GM12878 (cell line): ENCODE results near the gene GPN2. TPM values are rescaled to one million over a fixed set of nuclear protein-coding genes. Genes with fewer than 3 reads are reported as not detected.

Source experiments
- BCL3 ChIP-seq: IDR thresholded peaks from 2 replicates; pipeline ENCODE4 v1.6.1; 2011; ENCODE audit warnings: borderline replicate concordance, low read depth, mild to moderate bottlenecking, moderate library complexity, low read length; ENCODE audit not compliant: insufficient read depth, poor library complexity, severe bottlenecking
- CREB1 ChIP-seq: IDR thresholded peaks from 2 replicates; pipeline ENCODE4 v1.6.1; 2012; ENCODE audit warnings: low read depth, mild to moderate bottlenecking, inconsistent platforms
- E2F4 ChIP-seq: IDR thresholded peaks from 2 replicates; pipeline ENCODE4 v1.6.1; 2012; ENCODE audit warnings: low read depth, low read length, improper control_type of control experiment
- EP300 ChIP-seq, 2 experiments: fragments of 150-350 bp in 1 of 2; IDR thresholded peaks; 2 replicates each; pipeline ENCODE4 v1.6.1; 2011 to 2012; ENCODE audit warnings: low read depth in 2 of 2, low read length in 2 of 2, borderline replicate concordance in 1 of 2, improper control_type of control experiment in 1 of 2, inconsistent platforms in 1 of 2; ENCODE audit not compliant: control insufficient read depth in 1 of 2
- EZH2 ChIP-seq: IDR thresholded peaks from 2 replicates; pipeline ENCODE4 v1.6.1; 2012; ENCODE audit warnings: low read depth, mild to moderate bottlenecking, control low read depth, inconsistent platforms, low read length, borderline replicate concordance; ENCODE audit not compliant: control insufficient read depth
- FOXK2 ChIP-seq: fragments of 450-650 bp; IDR thresholded peaks from 2 replicates; pipeline ENCODE4 v1.6.1; 2017; ENCODE audit warnings: mild to moderate bottlenecking, moderate library complexity
- FOXM1 ChIP-seq: IDR thresholded peaks from 2 replicates; pipeline ENCODE4 v1.6.1; 2012; ENCODE audit warnings: low read depth, mild to moderate bottlenecking, inconsistent platforms, low read length, moderate library complexity
- GATAD2B ChIP-seq: fragments of 450-650 bp; conservative IDR thresholded peaks from 2 replicates; pipeline ENCODE4 v1.6.1; 2017; ENCODE audit warnings: low read depth, mild to moderate bottlenecking, moderate library complexity
- HDAC6 ChIP-seq: fragments of 200-600 bp; sonication (generic); IDR thresholded peaks from one replicate; pipeline ENCODE4 v1.8.0; 2017; ENCODE audit warnings: antibody characterized with exemption; ENCODE audit not compliant: unreplicated experiment
- NFYB ChIP-seq: IDR thresholded peaks from 2 replicates; pipeline ENCODE4 v1.6.1; 2011; ENCODE audit warnings: low read depth, mild to moderate bottlenecking, low read length, improper control_type of control experiment, moderate library complexity; ENCODE audit not compliant: insufficient read depth
- PAX8 ChIP-seq: fragments of 450-650 bp; IDR thresholded peaks from 2 replicates; pipeline ENCODE4 v1.6.1; 2017; ENCODE audit warnings: mild to moderate bottlenecking, moderate library complexity
- PRDM15 ChIP-seq: fragments of 450-650 bp; formaldehyde crosslinking; IDR thresholded peaks from 2 replicates; pipeline ENCODE4 v1.4.0; 2020; ENCODE audit warnings: mild to moderate bottlenecking, moderate library complexity
- RCOR1 ChIP-seq: conservative IDR thresholded peaks from 2 replicates; pipeline ENCODE4 v1.6.1; 2012; ENCODE audit warnings: low read depth, low read length, improper control_type of control experiment
- SMARCA5 ChIP-seq: fragments of 450-650 bp; IDR thresholded peaks from 2 replicates; pipeline ENCODE4 v1.6.1; 2017; ENCODE audit warnings: mild to moderate bottlenecking
- TARDBP ChIP-seq: IDR thresholded peaks from 2 replicates; pipeline ENCODE4 v1.6.1; 2016; ENCODE audit warnings: borderline replicate concordance
- TBL1XR1 ChIP-seq: IDR thresholded peaks from 2 replicates; pipeline ENCODE4 v1.6.1; 2012; ENCODE audit warnings: low read depth, low read length, improper control_type of control experiment
- TCF12 ChIP-seq: IDR thresholded peaks from 2 replicates; pipeline ENCODE4 v1.6.1; 2011; ENCODE audit warnings: low read depth, mild to moderate bottlenecking, low read length
- ZNF592 ChIP-seq: fragments of 450-650 bp; IDR thresholded peaks from 2 replicates; pipeline ENCODE4 v1.6.1; 2017; ENCODE audit warnings: mild to moderate bottlenecking, moderate library complexity
- polyA plus RNA-seq, 11 experiments: library from polyadenylated mRNA; depleted of rRNA in 4 of 11; unstranded in 6 of 11; stranded (reverse) in 5 of 11; fragments of >200 nt; fragmentation: Nextera tagmentation in 4 of 11; fragmentation: Illumina TruSeq in 1 of 11; extraction: Ambion mirVana in 4 of 11; extraction: Trizol in 1 of 11; gene quantifications; 1 replicate in 1 of 11; 2 replicates in 10 of 11; pipeline versions ENCODE4 v1.2.1 to v1.2.3, GENCODE V29; 2011 to 2016; ENCODE audit warnings: inconsistent platforms in 2 of 11, missing spikeins in 2 of 11, low read depth in 1 of 11
- total RNA-seq, 4 experiments: library from RNA; depleted of rRNA in 3 of 4; stranded (reverse); fragments of >200 nt in 3 of 4; fragmentation: Illumina TruSeq in 1 of 4; extraction: Trizol in 1 of 4; gene quantifications; 2 replicates each; pipeline versions ENCODE4 v1.2.1 to v1.2.3, GENCODE V29; 2013 to 2021

Gene GPN2
- total and polyA plus RNA-seq, 10 of the 15 experiments (the other 5 are each of a cell fraction or from before 2014, with no cell fraction given), result 8.3 to 61.4 (median 23.3) TPM

GRCh38 chr1:26864610-26865480 lies 25.2 kb downstream of the GPN2 start (continued):
- TF ChIP-seq ZNF592, result no peak
- no peak for TF ChIP-seq FOXM1
- no peak for TF ChIP-seq HDAC6
- TF ChIP-seq PAX8, result no peak
- peak; percentile 74; the same call in 1 of the 2 replicates for TF ChIP-seq TCF12
- TF ChIP-seq NFYB, result peak; percentile 96
- TF ChIP-seq EP300 (IDR thresholded peaks at IDR 0.05; ENCODE audit: borderline replicate concordance in 1 of 2, control insufficient read depth in 1 of 2, low read depth in 2 of 2, low read length in 2 of 2), result 0 out of 4 replicates have a peak, but pooled peaks of 1 of the 2 experiments have one; percentile 18
- TF ChIP-seq PRDM15 (CRISPR knock-in tag), result no peak
- TF ChIP-seq TBL1XR1, result 0 out of 2 replicates have a peak, but pooled peaks have one; percentile 25
- 0 out of 2 replicates have a peak, but pooled peaks have one; percentile 42 for TF ChIP-seq SMARCA5
- TF ChIP-seq CREB1, result peak; percentile 59; the same call in 1 of the 2 replicates
- TF ChIP-seq FOXK2, result no peak
- TF ChIP-seq RCOR1, result no peak
- peak; percentile 87 for TF ChIP-seq E2F4
- TF ChIP-seq EZH2, result no peak
- no peak for TF ChIP-seq TARDBP
- TF ChIP-seq BCL3, result peak; percentile 34
- TF ChIP-seq GATAD2B, result peak; percentile 43; the same call in 1 of the 2 replicates
